ENCODE data around the gene EPB42. TPM values are rescaled to one million over a fixed set of nuclear protein-coding genes. Genes with fewer than 3 reads are reported as not detected.

EPB42 gene
- total and polyA plus RNA-seq, 2 experiments from 2014 or later: not detected

DNA sequence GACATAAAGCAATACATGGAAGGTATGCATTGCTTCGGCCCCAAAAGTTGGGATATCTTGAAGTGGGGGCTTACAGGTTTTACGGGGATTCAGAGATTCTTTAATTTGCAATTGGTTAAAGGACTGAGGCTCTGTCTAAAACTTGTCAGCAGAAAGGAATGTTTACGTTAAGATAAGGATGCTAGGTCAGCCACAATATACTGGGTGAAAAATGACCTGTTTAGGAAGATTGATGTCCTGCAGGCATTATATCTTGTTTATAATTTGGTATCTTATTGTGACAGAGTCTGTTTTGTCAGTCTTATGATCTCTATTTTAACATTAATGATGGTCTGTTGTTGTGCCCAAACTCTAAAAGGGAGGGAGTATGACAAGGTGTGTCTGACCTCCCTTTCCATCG is 50.9 kb downstream of the EPB42 start (continued):
- TF ChIP-seq, protein P1, sequence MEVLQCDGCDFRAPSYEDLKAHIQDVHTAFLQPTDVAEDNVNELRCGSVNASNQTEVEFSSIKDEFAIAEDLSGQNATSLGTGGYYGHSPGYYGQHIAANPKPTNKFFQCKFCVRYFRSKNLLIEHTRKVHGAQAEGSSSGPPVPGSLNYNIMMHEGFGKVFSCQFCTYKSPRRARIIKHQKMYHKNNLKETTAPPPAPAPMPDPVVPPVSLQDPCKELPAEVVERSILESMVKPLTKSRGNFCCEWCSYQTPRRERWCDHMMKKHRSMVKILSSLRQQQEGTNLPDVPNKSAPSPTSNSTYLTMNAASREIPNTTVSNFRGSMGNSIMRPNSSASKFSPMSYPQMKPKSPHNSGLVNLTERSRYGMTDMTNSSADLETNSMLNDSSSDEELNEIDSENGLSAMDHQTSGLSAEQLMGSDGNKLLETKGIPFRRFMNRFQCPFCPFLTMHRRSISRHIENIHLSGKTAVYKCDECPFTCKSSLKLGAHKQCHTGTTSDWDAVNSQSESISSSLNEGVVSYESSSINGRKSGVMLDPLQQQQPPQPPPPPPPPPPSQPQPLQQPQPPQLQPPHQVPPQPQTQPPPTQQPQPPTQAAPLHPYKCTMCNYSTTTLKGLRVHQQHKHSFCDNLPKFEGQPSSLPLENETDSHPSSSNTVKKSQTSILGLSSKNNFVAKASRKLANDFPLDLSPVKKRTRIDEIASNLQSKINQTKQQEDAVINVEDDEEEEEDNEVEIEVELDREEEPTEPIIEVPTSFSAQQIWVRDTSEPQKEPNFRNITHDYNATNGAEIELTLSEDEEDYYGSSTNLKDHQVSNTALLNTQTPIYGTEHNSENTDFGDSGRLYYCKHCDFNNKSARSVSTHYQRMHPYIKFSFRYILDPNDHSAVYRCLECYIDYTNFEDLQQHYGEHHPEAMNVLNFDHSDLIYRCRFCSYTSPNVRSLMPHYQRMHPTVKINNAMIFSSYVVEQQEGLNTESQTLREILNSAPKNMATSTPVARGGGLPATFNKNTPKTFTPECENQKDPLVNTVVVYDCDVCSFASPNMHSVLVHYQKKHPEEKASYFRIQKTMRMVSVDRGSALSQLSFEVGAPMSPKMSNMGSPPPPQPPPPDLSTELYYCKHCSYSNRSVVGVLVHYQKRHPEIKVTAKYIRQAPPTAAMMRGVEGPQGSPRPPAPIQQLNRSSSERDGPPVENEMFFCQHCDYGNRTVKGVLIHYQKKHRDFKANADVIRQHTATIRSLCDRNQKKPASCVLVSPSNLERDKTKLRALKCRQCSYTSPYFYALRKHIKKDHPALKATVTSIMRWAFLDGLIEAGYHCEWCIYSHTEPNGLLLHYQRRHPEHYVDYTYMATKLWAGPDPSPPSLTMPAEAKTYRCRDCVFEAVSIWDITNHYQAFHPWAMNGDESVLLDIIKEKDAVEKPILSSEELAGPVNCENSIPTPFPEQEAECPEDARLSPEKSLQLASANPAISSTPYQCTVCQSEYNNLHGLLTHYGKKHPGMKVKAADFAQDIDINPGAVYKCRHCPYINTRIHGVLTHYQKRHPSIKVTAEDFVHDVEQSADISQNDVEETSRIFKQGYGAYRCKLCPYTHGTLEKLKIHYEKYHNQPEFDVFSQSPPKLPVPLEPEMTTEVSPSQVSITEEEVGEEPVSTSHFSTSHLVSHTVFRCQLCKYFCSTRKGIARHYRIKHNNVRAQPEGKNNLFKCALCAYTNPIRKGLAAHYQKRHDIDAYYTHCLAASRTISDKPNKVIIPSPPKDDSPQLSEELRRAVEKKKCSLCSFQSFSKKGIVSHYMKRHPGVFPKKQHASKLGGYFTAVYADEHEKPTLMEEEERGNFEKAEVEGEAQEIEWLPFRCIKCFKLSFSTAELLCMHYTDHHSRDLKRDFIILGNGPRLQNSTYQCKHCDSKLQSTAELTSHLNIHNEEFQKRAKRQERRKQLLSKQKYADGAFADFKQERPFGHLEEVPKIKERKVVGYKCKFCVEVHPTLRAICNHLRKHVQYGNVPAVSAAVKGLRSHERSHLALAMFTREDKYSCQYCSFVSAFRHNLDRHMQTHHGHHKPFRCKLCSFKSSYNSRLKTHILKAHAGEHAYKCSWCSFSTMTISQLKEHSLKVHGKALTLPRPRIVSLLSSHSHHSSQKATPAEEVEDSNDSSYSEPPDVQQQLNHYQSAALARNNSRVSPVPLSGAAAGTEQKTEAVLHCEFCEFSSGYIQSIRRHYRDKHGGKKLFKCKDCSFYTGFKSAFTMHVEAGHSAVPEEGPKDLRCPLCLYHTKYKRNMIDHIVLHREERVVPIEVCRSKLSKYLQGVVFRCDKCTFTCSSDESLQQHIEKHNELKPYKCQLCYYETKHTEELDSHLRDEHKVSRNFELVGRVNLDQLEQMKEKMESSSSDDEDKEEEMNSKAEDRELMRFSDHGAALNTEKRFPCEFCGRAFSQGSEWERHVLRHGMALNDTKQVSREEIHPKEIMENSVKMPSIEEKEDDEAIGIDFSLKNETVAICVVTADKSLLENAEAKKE (CRISPR knock-in tag; IDR thresholded peaks at IDR 0.05): no peak

DNA sequence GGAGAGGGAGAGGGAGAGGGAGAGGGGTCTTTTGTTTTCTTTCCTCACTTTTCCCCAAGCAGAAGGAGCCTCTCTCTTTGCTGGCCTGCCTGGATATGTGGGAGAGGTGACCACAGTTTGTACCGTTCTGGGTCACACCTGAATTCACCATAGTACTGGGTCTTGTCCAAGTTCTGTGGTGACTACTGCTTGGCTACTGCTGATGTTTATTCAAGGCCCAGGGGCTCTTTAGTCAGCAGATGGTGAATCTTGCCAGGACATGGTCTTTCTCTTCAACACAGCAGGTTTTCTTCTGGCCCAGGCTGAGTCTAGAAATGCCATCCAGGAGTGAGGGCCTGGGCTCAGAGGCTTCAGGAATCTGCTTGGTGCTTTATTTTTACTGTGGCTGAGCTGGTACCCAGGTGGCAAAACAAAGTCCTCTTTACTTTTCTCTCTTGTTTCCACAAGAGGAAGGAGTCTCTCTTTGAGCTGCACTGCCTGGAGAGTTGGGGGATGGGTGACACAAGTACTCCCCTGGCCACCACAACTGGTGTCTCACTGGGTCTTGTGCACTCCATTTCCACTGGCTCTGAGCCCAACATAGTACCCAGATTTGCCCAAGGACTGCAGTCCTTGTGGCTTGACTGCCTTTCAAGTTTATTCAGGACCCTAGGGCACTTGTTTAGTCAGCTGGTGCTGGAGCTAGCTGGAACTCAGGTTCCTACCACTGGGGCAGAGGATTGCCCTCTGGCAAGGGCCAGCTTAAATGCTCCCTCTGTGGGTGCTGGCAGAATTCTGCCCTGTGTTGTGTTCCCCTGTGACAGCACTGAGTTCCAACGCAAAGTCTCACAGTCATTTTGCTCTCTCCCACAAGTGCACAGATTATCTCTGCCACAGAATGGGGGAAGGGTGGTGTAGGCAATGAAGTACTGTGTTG is 52.4 kb downstream of the EPB42 start:
- no peak overlapping the region for H3K27ac Mint-ChIP-seq
- H3K9me3 Mint-ChIP-seq: peaks cover 30% of the 10 kb centered on the region
- Histone ChIP-seq H3K79me2 (replicated peaks; ENCODE audit: insufficient read depth) (no peaks in the 10 kb centered on the region), H3K9me2 (ENCODE audit: insufficient read depth) (no peaks in the 10 kb centered on the region), H4K20me1 (replicated peaks; ENCODE audit: insufficient read depth) (no peaks in the 10 kb centered on the region), H3K27me3 (ENCODE audit: insufficient read depth) (no peaks in the 10 kb centered on the region), H3K4me2 (no peak overlapping the region), H3K4me3 (no peak overlapping the region), H3K36me3 (ENCODE audit: insufficient read depth) (peaks cover 4% of the 10 kb centered on the region), H3K4me1 (ENCODE audit: insufficient read depth) (peaks cover 5% of the 10 kb centered on the region; the same call in 1 of the 2 replicates), H3K27ac (ENCODE audit: low read depth) (no peak overlapping the region), H2AFZ (no peak overlapping the region), H3F3A (replicated peaks; ENCODE audit: low read depth) (no peaks in the 10 kb centered on the region)
- peaks cover 40% of the 10 kb centered on the region for H3K36me3 Mint-ChIP-seq (ENCODE audit: low read depth)
- no peak overlapping the region for H3K4me3 Mint-ChIP-seq
- peaks cover 3% of the 10 kb centered on the region for H3K27me3 Mint-ChIP-seq (ENCODE audit: insufficient read depth, low read depth, poor library complexity)
- DNase-seq (ENCODE audit: low spot score) (peak; percentile 2), ATAC-seq (no peak)
- peaks cover 6% of the 10 kb centered on the region; the same call in 1 of the 3 replicates for H3K4me1 Mint-ChIP-seq
- TF ChIP-seq ZNF114 (CRISPR knock-in tag; IDR thresholded peaks at IDR 0.05): no peak
- TF ChIP-seq, protein P2, sequence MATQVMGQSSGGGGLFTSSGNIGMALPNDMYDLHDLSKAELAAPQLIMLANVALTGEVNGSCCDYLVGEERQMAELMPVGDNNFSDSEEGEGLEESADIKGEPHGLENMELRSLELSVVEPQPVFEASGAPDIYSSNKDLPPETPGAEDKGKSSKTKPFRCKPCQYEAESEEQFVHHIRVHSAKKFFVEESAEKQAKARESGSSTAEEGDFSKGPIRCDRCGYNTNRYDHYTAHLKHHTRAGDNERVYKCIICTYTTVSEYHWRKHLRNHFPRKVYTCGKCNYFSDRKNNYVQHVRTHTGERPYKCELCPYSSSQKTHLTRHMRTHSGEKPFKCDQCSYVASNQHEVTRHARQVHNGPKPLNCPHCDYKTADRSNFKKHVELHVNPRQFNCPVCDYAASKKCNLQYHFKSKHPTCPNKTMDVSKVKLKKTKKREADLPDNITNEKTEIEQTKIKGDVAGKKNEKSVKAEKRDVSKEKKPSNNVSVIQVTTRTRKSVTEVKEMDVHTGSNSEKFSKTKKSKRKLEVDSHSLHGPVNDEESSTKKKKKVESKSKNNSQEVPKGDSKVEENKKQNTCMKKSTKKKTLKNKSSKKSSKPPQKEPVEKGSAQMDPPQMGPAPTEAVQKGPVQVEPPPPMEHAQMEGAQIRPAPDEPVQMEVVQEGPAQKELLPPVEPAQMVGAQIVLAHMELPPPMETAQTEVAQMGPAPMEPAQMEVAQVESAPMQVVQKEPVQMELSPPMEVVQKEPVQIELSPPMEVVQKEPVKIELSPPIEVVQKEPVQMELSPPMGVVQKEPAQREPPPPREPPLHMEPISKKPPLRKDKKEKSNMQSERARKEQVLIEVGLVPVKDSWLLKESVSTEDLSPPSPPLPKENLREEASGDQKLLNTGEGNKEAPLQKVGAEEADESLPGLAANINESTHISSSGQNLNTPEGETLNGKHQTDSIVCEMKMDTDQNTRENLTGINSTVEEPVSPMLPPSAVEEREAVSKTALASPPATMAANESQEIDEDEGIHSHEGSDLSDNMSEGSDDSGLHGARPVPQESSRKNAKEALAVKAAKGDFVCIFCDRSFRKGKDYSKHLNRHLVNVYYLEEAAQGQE (IDR thresholded peaks at IDR 0.05; ENCODE audit: unreplicated experiment): no peak
- TF ChIP-seq NANOG (IDR thresholded peaks at IDR 0.05; ENCODE audit: borderline replicate concordance): no peak
- TF ChIP-seq CREB1 (CRISPR knock-in tag; IDR thresholded peaks at IDR 0.05; ENCODE audit: low read depth): no peak
- TF ChIP-seq EZH2 (IDR thresholded peaks at IDR 0.05; ENCODE audit: low read depth, unreplicated experiment): no peak
